Osteoblast (primary cell): ENCODE results near the gene GADD45G. TPM values are rescaled to one million over a fixed set of nuclear protein-coding genes. Genes with fewer than 3 reads are reported as not detected.

Source experiments
- DNase-seq: peaks from one replicate; pipeline ENCODE4 v3.0.0; 2011; ENCODE audit warnings: low spot score, mixed read lengths; ENCODE audit not compliant: insufficient read length; ENCODE audit errors: missing footprints
- H2AFZ ChIP-seq: 2 replicates; pipeline ENCODE4 v1.6.0; 2011; ENCODE audit warnings: mild to moderate bottlenecking, low read length
- H3K27ac ChIP-seq: 2 replicates; pipeline ENCODE4 v1.5.1; 2011; ENCODE audit warnings: mild to moderate bottlenecking, low read depth, low read length, moderate library complexity
- H3K27me3 ChIP-seq: 2 replicates; pipeline ENCODE4 v1.6.0; 2012; ENCODE audit warnings: mild to moderate bottlenecking, control low read depth, inconsistent platforms, low read length, moderate library complexity; ENCODE audit not compliant: insufficient read depth
- H3K36me3 ChIP-seq: 2 replicates; pipeline ENCODE4 v1.5.1; 2011; ENCODE audit warnings: mild to moderate bottlenecking, low read length, control low read depth, moderate library complexity; ENCODE audit not compliant: insufficient read depth
- H3K4me1 ChIP-seq: 2 replicates; pipeline ENCODE4 v1.5.1; 2011; ENCODE audit warnings: mild to moderate bottlenecking, low read length, control low read depth, moderate library complexity; ENCODE audit not compliant: insufficient read depth
- H3K4me2 ChIP-seq: 2 replicates; pipeline ENCODE4 v1.6.0; 2011; ENCODE audit warnings: mild to moderate bottlenecking, low read length; ENCODE audit not compliant: insufficient read depth
- H3K4me3 ChIP-seq: fragments of 200-600 bp; sonication (generic); 3 replicates; pipeline ENCODE4 v1.5.1; 2012; ENCODE audit warnings: mild to moderate bottlenecking, low read length, inconsistent platforms; ENCODE audit not compliant: insufficient read depth
- H3K79me2 ChIP-seq: 2 replicates; pipeline ENCODE4 v1.6.0; 2012; ENCODE audit warnings: mild to moderate bottlenecking, low read length, control low read depth, inconsistent platforms; ENCODE audit not compliant: insufficient read depth
- H3K9me3 ChIP-seq: 2 replicates; pipeline ENCODE4 v1.5.1; 2011; ENCODE audit warnings: low read depth, low read length, control low read depth
- H4K20me1 ChIP-seq: 2 replicates; pipeline ENCODE4 v1.6.0; 2012; ENCODE audit warnings: mild to moderate bottlenecking, low read length, control low read depth; ENCODE audit not compliant: insufficient read depth
- total RNA-seq: library from RNA; depleted of rRNA; stranded (reverse); fragments of >200 nt; gene quantifications from 2 replicates; pipeline ENCODE4 v1.2.3, GENCODE V29; 2012
- TF ChIP-seq, protein P1 (sequence below): IDR thresholded peaks from 2 replicates; pipeline ENCODE4 v1.5.1; 2011; ENCODE audit warnings: mild to moderate bottlenecking, low read depth, low read length, moderate library complexity; ENCODE audit errors: extremely low read depth

GADD45G gene
- total RNA-seq, 1 donor: under 0.01 TPM

DNA sequence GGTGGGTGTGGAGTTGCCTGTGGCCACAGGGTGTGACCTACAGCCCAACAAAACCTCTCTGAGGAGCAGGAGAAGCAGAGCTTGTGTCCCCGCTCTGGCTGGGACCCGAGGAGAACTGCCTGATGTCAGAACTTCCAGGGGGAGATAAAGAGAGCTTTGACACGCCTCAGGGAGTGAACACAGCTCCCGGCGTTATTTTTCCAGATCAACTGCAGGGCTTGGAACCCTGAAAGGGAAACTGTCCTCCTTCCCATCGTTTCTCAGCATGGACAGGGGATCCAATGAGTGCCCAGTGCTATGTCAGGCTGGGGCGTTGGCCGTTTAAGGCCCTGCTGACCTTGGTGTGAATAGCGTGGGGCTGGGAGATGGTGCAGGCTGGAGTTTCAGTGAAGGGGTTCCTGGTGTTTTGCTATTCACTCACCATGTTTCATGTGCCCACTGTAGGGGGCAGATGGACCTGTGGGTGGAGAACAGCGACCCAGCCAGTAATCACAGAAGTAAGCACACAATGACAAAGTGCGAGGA, 22.0 kb downstream of the GADD45G start:
- DNase-seq: peak; percentile 67
- Histone ChIP-seq H3K27ac (no peak overlapping the region), H3K36me3 (no peaks in the 10 kb centered on the region), H3K4me3 (no peak overlapping the region), H3K9me3 (no peaks in the 10 kb centered on the region), H3K4me2 (no peak overlapping the region), H4K20me1 (no peaks in the 10 kb centered on the region), H2AFZ (no peak overlapping the region), H3K4me1 (no peaks in the 10 kb centered on the region), H3K79me2 (no peaks in the 10 kb centered on the region), H3K27me3 (no peaks in the 10 kb centered on the region)
- TF ChIP-seq, protein P1, sequence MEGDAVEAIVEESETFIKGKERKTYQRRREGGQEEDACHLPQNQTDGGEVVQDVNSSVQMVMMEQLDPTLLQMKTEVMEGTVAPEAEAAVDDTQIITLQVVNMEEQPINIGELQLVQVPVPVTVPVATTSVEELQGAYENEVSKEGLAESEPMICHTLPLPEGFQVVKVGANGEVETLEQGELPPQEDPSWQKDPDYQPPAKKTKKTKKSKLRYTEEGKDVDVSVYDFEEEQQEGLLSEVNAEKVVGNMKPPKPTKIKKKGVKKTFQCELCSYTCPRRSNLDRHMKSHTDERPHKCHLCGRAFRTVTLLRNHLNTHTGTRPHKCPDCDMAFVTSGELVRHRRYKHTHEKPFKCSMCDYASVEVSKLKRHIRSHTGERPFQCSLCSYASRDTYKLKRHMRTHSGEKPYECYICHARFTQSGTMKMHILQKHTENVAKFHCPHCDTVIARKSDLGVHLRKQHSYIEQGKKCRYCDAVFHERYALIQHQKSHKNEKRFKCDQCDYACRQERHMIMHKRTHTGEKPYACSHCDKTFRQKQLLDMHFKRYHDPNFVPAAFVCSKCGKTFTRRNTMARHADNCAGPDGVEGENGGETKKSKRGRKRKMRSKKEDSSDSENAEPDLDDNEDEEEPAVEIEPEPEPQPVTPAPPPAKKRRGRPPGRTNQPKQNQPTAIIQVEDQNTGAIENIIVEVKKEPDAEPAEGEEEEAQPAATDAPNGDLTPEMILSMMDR: no peak

DNA sequence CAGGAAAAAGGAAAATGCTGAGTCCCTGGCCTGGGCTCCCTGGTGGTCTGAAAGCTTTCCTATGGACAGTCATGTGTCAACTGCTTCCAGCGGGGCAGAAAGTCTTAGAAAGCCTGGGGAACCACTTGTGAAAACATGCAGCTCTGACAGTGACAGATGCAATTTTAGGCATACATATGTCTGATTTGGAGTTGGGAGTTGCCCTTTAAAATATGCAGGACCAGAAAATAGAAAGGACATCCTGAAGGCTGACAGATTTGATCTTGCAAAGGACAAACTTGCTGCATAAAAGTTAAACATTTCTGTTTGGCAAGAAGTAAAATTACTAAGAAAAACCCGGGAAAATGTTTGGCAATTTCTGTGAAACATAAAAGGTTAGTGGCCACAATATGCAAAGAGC, 23.8 kb downstream of the GADD45G start:
- TF ChIP-seq, protein P1: no peak
- Histone ChIP-seq H3K4me3 (no peak overlapping the region), H3K36me3 (no peaks in the 10 kb centered on the region), H3K4me1 (no peaks in the 10 kb centered on the region), H3K27ac (no peak overlapping the region), H2AFZ (no peak overlapping the region), H3K79me2 (no peaks in the 10 kb centered on the region), H3K27me3 (no peaks in the 10 kb centered on the region), H4K20me1 (no peaks in the 10 kb centered on the region), H3K9me3 (no peaks in the 10 kb centered on the region), H3K4me2 (no peak overlapping the region)
- DNase-seq: no peak

DNA sequence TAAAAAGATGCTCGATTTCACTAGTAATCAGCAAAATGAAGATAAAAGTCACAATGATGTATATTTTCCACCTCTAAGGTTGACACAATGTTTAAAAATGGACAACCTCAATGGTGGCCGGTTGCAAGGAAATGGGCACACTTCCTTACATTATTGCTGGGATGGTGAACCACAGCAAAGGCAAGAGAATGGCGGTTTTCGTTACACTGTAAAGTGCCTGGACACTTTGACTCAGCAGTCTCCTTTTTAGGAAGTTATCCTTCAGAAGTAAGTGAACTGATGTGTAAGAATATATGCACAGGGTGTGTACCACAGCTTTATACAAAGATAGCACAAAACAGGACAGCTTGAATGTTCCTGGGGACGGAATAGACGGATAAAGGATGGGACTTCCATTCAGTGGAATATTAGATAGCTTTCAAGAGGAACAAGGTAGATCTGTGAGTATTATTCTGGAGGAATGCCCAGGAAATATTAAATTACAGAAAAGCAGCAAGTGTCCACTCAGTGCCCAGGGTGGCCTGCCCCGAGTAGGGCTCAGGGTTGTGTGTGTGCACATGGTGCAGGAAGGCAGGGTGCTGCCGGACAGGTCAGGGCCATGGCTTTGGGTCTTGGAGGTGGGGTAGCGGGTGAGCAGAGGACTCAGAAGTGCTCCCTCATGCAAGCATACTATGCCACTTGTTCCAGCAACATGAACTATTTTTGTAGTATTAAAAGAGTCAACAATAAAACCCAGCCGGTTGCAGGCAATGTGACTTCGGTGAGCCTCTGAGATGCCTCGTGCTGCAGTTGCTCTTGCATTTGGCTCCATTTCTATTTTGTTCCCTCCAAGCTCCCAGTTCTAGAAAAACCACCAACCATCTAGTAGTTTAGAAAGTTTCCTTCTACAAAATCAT, 24.5 kb downstream of the GADD45G start:
- TF ChIP-seq, protein P1: no peak
- no peak overlapping the region for H3K4me2 ChIP-seq
- no peaks in the 10 kb centered on the region for H3K79me2 ChIP-seq
- no peaks in the 10 kb centered on the region for H3K9me3 ChIP-seq
- H2AFZ ChIP-seq: no peak overlapping the region
- no peak overlapping the region for H3K4me3 ChIP-seq
- H3K27ac ChIP-seq: no peak overlapping the region
- no peaks in the 10 kb centered on the region for H4K20me1 ChIP-seq
- H3K4me1 ChIP-seq: no peaks in the 10 kb centered on the region
- DNase-seq: peak; percentile 15
- no peaks in the 10 kb centered on the region for H3K36me3 ChIP-seq
- H3K27me3 ChIP-seq: no peaks in the 10 kb centered on the region

DNA sequence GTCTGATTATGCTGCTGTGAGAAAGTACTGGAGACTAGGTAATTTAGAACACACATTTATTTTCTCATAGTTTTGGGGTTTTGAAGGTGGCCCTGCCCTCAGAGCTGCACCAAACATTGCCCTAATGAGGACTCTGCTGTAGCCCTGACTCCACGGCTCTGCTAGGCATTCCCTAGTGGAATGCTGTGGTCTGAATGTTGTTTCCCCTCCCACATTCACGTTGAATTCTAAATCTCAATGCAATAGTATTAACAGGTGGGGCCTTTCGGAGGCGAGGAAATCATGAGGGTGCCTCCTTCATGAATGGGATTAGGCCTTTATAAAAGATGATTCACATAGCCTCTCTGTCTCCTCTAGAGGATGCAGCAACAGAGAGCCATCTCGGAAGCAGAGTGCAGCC, 25.7 kb downstream of the GADD45G start:
- no peaks in the 10 kb centered on the region for H4K20me1 ChIP-seq
- no peak for DNase-seq
- no peaks in the 10 kb centered on the region for H3K79me2 ChIP-seq
- H3K27me3 ChIP-seq: no peaks in the 10 kb centered on the region
- no peaks in the 10 kb centered on the region for H3K36me3 ChIP-seq
- no peak overlapping the region for H2AFZ ChIP-seq
- H3K27ac ChIP-seq: no peak overlapping the region
- H3K4me2 ChIP-seq: no peak overlapping the region
- TF ChIP-seq, protein P1: no peak
- H3K9me3 ChIP-seq: no peaks in the 10 kb centered on the region
- H3K4me3 ChIP-seq: no peak overlapping the region
- no peaks in the 10 kb centered on the region for H3K4me1 ChIP-seq
